T1000 (cell line): ENCODE data around the gene GNA12.

Experiments used
- DNase-seq: peaks from one replicate; lab custom pipeline; 2025; ENCODE audit warnings: mixed read lengths; lab: John Stamatoyannopoulos, UW

The GNA12 gene

DNA sequence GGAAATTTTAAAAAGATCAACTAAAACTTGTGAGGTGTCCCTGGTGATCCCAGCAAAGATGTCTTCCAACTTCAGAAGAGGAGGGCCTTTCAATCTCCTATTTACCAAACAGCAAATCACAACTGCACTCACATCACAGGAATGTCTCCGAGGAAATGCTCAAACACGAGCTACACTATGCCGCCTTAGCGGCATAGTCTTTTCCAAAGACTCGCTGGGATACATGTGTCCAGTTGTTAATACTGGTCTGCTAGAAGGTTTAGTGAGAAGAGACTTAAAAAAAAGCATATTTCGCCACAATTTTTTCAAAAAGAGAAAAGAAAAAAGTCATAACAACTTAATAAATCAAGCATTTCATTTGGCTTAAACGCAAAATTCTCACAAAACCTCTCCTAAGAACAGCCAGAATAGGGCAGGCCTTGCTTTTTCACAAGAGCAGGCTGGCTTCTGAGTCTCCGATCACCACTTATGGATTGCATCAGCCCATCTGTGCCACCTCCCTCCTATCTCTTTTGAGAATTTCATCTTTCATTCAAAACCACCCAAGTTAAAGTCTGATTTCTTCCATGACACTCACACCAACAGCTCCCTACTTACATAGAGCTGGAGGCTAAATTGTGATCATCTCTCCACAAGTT, 66.1 kb downstream of the GNA12 start:
- no peak for DNase-seq

DNA sequence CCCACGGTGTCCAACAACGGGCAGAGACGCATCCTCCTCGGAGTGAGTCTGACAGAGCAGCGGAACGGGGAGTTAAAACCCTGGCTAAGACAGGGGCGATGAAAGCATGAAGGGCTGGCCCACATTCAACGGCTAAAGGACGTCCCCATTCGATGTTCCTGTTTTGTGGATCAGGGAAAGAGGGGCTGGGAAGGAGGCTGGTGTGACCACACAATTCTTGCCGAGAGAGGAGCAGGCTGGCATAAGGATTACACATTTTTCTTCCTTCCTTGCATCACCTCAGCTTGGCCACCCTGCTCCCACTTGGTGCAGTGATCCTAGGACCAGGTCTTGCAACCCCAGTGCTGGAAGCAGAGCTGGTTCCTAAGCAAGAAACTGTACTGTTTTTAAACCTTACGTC, 67.7 kb downstream of the GNA12 start:
- DNase-seq = no peak

DNA sequence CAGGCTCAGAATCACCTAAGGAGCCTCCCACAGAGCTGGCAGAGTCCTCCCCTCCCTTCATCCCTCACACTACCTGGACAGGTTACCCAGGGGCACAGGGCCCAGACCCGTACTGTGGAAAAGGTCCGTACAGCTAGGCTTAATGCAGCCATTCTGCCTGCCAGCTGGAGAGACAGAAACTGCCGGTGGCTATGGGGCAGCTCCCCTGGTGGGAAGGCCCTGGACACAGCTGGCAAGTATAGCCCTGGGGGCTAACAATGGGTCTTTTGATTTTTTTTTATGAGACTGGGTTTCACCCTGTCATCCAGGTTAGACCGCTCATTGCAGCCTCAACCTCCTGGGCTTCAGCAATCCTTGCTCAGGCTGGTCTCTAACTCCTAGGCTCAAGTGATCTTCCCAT, 68.3 kb downstream of the GNA12 start:
- no peak for DNase-seq

DNA sequence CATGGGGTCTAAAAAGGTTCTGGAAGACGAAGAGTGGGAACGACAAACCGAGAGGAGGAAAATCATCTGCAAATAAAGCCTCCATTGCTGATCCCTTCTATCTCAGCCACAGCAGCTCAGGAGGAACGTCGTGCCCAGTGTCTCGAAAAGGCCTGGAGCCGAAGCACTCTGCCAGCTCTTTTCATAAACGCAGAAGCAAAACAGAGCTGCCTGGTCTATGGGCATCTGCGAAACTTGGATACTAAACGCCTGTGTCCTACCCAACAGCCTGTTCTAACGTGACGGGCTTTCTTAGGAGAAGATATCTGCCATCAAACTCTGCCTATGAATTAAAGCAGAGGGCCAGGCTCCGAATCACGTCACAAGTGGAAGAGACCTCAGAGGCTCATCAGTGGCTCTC, 68.7 kb downstream of the GNA12 start:
- DNase-seq = no peak

DNA sequence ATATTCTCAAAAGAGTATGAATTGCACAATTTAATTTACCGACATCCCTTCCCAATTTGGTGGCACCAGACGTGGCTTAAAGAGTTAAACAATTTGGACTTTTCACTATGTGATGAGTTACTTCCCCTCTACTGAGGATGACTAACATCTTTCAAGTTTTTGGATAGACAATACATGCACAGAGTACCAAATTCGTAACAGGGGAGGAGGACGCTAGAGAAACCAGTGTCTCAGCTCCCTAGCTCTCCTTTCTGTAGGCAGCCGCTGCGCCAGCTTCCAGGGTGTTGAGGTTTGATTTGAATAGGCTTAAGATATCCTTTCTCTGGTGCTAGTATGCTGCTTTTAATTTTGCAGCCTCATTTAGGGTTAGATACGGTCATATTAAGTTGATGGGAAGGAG, 69.2 kb downstream of the GNA12 start:
- no peak for DNase-seq

DNA sequence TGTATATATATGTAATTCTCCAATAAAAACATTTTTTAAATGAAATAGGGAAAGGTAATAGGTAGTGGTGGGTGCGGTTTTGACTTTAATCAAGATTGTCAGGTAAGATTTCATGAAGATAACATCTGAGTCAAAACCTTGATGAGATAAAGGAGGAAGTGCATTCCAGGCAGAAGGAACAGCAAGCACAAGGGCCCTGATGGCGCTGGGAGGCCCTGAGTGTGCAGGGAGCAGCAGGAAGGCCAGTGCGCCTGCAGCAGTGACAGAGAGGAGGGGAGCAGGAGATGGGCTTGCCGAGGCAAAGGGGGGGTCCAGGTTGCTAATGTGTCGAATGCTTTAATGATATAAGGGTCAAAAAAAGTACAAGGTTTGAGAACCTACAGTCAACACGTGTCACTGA, 69.8 kb downstream of the GNA12 start:
- DNase-seq = no peak

DNA sequence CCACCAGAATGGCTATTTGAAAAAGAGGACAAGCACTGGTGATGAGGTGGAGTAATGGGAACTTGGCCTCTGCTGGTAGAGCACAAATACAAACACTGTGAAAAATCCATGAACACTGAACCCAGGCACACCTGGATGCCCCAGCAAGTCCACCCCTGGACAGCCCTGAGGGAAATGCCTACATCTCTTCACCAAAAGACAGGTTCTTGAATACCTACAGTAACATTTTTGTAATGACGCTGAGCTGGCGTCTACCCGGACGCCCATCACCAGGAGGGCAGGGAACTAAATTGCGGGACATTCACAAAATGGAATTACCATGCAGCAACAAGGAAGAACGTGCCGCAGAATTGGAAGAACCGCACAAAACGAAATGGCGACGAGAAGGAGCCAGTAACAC, 70.5 kb downstream of the GNA12 start:
- DNase-seq = no peak

DNA sequence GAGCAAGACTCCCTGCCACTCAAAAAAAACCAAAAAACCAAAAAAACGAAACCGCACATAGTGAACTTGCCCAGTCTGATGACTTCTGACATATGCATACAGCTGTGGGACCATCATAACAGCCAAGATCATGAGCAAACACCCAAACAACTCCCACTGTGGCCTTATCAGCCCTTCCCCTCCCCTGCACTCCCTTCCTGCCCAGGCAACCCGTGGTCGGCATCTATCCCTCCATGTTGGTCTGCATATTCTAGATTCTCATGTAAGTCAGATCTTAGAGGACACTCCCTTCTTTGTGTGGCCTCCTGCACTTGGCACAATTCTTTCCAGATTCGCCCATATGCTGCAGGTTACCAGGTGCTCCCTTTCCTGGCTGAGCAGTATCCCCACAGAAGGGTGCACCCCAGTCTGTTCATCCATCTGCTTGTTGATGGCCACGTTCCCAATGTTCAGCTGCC, 72.8 kb downstream of the GNA12 start:
- DNase-seq = no peak

DNA sequence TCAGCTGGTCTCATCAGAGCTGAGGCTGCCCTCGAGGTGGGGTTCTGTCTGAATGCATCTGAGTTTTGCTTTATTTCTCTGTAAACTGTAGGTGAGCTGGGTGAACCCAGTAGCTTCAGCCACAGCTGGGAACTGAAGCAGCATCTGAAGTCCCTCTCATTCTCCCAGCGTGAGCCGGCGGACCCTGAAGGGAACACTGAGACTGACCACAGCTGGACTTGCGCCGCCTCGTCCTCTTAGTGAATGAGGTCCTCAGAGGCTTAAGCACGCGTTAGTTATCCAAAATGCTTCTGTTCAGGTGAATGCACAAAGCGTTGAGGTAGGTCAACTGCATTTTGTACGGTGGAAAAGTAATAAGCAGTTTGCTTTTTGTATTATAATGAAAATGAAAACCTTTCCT, 79.5 kb downstream of the GNA12 start:
- no peak for DNase-seq

DNA sequence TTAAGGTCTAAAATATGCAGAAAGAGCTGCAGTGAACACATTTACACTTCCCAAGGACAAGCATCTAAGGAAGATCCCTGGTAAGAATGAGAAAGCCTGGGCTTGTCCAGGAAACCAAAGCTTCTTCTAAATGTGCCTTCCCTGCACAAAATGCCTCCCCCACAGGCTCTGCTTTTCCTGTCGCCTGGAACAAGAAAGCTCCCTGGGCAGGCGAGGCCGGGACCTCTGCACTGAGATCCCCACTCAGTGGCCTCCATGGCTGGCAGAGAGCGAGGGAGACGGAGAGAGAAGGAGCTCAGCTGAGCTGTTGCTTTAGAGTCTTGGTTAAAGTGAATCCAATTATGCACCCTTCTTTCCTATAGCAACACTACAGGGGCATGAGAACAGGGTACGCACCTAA, 80.5 kb downstream of the GNA12 start:
- no peak for DNase-seq

DNA sequence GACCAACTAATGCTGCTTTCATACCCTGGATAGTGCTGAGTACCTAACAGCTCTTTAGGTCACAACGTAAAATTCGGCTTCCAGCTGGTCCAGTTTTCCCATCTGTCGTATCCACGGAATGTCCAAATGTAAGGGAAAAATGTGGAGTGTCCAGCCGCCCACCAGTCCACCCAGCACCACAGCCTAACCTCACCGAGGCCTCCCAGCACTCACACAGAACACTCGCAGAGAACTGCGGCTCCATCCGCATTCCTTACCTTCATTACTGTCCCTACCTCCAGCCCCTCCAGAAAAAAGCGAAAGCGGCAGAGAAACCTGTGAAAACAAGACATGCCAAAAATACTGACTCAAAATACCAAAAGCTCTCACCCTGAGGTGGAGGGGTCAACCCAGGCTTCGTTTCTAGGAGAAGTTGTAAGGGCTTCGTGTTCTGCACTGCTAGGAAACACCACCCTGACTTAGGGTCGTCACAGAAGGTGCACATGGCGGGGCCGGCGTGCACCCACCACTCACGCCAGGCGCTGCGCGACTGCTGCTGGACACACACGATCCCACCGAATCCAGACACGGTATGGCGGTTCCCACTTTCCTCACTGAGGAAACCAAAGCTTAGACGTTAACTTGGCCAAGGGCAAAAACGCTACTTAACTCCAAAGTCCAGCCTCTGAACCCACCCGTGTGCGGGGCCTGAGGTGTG, 82.2 kb downstream of the GNA12 start:
- DNase-seq = no peak

DNA sequence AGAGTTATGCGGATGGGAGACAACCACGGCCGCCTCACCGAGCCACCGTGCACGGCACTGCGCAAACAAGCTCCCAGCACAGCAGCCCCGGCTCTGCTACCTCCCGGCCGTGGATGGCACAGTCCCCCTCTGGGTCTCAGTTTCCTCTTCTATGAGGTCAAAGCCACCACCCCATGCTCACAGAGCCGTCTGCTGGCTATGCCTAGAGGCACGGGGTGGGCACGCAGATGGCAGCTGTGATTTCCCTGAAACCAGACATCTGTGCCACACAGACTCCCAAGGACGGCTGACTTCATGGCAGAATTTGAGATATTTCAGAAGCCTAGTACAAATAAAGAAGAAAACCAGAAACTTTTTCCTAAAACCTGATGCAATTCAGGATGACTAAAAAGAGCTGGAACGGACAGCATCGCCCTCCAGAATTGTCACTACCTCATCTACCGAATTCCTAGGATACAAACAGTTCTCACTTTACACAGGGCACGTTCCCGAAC, 82.9 kb downstream of the GNA12 start:
- DNase-seq = no peak

DNA sequence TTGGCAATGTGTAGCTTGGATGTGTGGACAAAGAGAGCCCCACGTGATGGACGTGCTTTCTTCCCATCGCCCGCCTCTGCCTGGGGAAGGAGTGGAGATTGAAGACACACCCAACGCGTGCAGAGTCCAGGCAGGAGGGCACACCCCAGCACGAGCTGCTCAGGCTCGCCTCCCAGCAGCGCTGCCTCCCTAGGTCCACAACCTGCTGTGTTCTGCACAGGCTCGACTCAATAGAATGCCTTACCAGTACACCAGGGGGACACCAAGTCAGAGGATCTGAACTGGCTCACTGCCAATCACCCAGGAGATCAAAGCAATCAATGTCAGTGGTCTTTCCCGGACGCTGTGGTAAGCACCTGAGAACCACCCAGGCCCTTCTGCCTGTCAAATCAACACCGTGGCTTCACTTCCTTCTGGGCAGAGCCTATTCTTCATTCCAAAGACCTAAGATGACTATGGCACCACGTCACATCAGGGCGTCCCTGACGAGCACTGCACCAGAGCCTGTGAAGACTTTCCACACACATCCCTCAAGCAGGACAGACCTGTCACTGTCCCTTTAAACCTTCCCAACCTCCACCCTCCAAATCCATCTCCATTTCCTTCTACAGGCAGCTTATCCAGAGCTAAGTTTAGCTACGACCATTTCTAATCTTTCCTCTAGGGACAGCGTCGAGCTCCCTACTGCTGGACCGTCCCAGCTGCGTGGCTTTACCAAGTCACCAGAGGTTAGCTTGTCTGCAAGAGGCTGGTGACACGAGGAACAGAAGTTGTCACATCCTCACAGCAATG, 83.8 kb downstream of the GNA12 start:
- DNase-seq = no peak

DNA sequence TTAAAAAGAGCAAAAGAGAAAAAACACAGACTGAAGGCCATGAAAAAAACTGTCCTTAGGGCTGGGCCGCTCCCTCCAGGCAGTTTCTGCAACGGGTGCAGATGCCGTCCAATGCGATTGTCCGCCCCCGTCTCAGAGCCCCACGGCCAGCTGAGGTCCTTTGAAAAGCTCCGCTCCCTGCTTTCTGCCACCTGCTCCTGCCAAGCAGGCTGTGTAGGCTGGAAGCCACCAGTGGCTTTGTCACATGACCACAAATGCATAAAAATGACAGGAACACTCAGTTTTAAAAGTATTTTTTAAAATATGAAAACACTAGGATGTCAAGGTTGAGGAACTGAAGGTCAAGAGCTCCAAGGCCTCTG, 84.4 kb downstream of the GNA12 start:
- DNase-seq = no peak

DNA sequence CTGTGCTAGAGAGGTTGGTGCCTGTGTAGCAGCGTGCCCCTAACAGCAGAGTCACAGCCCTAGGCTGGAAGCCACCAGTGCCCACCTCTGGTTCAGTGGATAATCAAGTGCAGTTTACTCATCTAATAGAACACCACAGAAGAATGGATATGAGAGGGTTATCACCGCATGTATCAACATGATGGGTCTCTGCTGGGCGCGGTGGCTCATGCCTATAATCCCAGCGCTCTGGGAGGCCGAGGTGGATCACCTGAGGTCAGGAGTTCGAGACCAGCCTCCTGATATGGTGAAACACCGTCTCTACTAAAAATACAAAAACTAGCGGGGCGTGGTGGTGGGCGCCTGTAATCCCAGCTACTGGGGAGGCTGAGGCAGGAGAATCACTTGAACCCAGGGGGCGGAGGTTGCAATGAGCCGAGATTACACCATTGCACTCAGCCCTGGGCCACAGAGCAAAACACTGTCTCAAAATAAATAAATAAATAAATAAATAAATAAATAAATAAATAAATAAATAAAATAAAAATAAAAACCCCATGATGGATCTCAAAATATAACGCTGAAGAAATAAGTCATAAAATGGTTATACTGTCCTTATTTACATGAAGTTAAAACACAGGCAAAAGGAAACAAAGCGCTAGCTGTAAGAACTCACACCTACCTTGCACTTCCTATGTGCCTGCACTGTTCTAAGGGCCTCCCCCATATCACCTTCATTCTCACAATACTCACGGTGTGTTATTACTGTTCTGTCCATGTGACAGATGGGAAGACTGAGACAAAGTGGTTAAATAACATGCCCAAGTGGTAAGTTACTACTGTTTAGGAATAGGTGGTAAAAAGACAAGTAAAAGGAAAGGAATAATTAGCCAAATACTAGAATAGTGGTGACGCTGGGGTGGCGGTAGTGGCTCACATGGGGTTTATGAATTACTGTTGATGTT, 85.2 kb downstream of the GNA12 start:
- DNase-seq = no peak

DNA sequence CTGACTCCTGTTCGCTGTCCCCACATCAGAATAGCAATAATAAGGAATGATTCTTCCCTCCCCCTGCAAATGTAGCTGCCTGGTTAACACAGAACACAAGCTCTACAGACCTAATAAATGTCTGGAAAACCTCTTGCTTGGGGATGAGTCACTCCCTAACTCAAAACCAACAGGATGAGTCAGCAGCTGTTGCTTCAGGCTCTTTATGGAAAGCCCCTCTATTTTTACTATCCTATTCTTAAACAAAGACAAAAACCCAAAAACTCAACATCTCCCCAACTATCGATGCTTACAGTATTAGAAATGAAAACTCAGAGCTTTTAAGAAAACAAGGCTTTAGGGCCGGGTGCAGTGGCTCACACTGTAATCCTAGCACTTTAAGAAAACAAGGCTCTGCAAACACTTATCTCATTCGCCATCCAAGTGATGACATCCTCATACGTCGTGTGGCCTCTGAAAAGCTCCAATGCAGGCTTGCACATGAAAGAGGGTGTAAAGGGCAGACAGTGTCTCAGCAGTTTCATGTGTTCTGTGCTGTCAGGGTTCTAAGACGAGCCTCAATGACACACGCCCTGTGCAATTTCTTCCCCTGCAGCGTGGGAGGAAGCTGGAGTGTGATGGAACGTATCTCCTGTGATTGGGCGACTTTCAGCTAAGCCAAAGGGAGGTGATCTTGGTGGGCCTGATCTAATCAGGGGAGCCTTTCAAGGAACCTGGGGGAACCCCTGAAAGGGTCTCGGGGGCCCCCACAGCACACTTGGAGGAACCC, 86.0 kb downstream of the GNA12 start:
- DNase-seq = peak; percentile 87

DNA sequence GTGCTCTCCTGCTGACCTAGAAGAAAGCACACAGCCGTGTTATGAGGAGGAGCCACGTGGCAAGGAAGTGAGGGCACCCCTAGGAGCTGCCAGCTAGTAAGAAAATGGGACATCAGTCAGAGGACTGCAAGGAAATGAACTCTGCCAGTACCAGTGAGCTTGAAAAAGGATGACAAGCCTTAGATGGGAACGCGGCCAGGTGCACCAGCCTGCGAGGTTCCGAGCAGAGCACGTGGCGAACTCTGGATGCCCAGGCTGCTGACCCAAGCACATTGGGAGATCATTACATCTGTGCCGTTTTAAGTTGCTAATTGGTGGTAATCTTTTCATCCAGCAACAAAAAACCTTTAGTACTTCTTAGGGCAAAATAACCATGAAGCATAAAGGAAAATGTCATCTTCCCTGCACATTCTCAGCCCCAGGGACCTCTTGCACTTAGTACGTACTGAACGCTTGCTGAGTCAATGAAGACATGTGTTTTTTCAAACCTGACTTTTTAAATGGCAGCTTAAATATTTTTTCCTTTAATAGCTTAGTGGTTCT, 86.7 kb downstream of the GNA12 start:
- DNase-seq = peak; percentile 29

DNA sequence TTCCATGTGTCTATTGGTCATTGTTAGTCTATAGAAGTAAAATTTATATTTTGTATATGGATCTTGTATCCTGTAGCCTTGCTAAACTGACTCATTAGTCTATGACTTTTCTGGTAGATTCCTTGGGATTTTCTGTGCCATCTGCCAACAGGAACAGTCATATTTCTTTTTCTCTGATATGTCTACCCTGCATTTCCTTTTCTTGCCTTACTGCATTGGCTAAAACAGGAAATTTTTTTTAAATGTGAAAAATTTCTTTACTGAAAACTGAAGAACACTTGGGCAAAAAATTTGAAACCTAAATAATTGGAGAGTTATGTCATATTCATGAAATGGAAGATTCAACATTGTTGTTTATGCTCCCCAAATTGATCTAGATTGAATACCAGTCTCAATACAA, 88.6 kb downstream of the GNA12 start:
- DNase-seq = no peak

DNA sequence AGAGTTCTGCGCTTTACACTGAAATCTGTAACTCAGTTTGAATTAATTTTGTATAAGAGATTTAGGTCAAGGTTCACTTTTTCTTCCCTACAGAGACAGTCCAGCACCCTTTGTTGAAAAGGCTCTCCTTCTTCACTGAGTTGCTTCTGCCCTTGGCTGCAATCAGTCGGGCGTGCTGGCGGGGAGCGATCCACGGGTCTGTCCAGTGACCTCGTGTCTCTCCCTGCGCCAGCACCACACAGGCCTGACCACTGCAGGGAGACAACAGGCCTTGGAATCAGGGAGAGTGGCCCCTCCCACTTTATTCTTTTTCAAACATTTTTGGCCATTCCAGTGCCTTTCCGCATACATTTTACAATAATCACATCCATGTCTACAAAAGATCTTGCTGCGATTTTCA, 89.2 kb downstream of the GNA12 start:
- DNase-seq = no peak

DNA sequence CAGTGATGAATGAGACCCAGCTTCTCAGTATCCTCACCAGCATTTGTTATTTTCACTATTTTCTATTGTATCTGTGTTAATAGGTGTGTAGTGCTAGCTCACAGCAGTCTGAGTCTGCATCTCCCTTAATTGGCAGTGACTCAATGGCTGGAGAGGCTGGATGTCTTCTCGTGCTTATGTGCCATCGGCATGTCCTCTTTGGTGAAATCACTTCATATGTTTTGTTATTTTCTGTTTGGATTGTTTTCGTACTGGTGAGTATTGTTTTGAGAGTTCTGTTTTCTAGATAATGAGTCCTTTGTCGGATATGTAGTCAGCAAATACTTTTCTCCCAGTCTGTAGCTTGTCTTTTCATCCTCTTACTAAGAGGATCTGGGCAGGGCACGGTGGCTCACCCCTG, 90.0 kb downstream of the GNA12 start:
- DNase-seq = no peak

DNA sequence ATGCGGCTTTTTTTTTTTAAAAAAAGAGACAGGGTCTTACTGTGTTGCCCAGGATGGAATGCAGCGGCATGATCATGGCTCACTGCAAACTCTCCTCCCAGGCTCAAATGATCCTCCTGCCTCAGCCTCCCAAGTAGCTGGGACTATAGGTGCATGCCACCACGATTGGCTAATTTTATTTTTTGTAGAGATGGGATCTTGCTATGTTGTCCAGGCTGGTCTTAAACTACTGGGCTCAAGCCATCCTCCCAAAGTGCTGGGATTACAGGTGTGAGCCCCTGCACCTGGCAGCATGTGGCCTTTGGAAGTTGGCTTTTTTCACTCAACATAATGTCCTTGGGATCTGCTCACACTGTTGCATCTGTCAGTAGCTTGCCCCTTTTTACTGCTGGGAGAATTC, 91.0 kb downstream of the GNA12 start:
- DNase-seq = no peak
